ENCODE measurements around the gene SMCHD1. TPM values are rescaled to one million over a fixed set of nuclear protein-coding genes. Genes with fewer than 3 reads are reported as not detected.
A peak's percentile ranks its signal among the peaks of the same experiment; 100 is the strongest.
"Not testable (repeated sequence)": the region's sequence is repeated elsewhere in the genome, so short reads cannot be mapped to it uniquely, and the experiment has no call there.

Gene SMCHD1
- total RNA-seq, 1 experiment from 2014 or later, result 61.0 TPM

DNA sequence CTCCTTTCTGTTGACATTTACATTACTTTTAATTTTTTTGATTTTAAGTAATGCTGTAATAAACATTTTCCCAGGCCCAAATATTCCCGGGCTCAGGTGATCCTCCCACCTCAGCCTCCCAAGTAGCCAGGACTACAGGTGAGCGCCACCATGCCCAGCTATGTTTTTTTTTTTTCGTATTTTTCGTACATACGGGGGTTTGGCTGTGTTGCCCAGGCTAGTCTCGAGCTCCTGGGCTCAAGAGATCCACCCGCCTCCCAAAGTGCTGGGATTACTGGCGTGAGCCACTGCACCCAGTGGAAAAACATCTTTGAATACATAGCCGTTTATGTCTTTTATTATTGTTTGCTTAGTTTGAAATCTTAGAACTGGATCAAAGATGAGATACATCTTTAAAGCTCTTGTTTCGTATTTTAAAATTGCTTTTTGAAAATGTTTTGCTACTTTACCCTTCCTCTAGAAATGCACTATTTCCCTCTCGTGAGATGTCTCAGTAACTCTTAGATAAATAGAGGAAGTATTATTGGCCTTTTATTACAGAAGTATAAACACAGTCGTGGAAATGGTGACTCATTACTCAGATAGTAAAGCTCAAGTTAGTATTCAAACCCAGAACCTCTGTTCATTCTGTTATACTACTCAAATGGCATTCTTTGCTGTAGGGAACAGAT lies 2.4 kb downstream of the SMCHD1 start:
- Histone ChIP-seq H3F3A (ENCODE audit: low read length, unreplicated experiment) (peaks cover 3% of the 10 kb centered on the region), H3K9me2 (replicated peaks; ENCODE audit: low read length) (no peaks in the 10 kb centered on the region), H3K4me1 (ENCODE audit: insufficient read depth, low read length) (peaks cover 34% of the 10 kb centered on the region), H3K27ac (ENCODE audit: low read length) (peak overlapping the region; percentile 78), H3K79me2 (ENCODE audit: low read length) (peaks cover 71% of the 10 kb centered on the region), H3K36me3 (ENCODE audit: low read depth, low read length) (no peaks in the 10 kb centered on the region), H3K9ac (ENCODE audit: low read length) (peak overlapping the region; percentile 88), H3K9me3 (ENCODE audit: low read length) (no peaks in the 10 kb centered on the region), H3K27me3 (ENCODE audit: low read length) (no peaks in the 10 kb centered on the region), H3K4me2 (ENCODE audit: low read length) (peak overlapping the region; percentile 92), H2AFZ (ENCODE audit: low read length) (no peak overlapping the region), H4K20me1 (ENCODE audit: low read length) (peaks cover 37% of the 10 kb centered on the region), H3K4me3 (ENCODE audit: low read length) (peak overlapping the region; percentile 87)
- intact Hi-C loops (cut with micrococcal nuclease), result loop anchor here (1.0 to 10.0 kb wide), 6 partner anchors 25 to 589 kb away; partner anchors contain the start of genes LPIN2, METTL4, MYL12A and NDC80
- DNase-seq, result peak; percentile 89
- BruUV-seq (replicated peaks), result no TSS peak
- ChIA-PET POLR2A (ENCODE audit: unreplicated experiment) (interaction anchor here (0.5 to 1.2 kb wide), 7 partner anchors 25 to 608 kb away, joined by 3 to 9 read pairs (median 5); no protein-coding TSS in a partner anchor), CTCF (interaction anchor here (0.6 to 1.2 kb wide), 2 partner anchors 21 to 84 kb away, joined by 3 to 4 read pairs; no protein-coding TSS in a partner anchor)
- ATAC-seq, result peak; percentile 42
- TF ChIP-seq EZH2phosphoT487 (IDR thresholded peaks at IDR 0.05; ENCODE audit: borderline replicate concordance, low read length), result 0 out of 2 replicates have a peak, but pooled peaks have one; percentile 25
- TF ChIP-seq, protein P1, sequence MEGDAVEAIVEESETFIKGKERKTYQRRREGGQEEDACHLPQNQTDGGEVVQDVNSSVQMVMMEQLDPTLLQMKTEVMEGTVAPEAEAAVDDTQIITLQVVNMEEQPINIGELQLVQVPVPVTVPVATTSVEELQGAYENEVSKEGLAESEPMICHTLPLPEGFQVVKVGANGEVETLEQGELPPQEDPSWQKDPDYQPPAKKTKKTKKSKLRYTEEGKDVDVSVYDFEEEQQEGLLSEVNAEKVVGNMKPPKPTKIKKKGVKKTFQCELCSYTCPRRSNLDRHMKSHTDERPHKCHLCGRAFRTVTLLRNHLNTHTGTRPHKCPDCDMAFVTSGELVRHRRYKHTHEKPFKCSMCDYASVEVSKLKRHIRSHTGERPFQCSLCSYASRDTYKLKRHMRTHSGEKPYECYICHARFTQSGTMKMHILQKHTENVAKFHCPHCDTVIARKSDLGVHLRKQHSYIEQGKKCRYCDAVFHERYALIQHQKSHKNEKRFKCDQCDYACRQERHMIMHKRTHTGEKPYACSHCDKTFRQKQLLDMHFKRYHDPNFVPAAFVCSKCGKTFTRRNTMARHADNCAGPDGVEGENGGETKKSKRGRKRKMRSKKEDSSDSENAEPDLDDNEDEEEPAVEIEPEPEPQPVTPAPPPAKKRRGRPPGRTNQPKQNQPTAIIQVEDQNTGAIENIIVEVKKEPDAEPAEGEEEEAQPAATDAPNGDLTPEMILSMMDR (conservative IDR thresholded peaks at IDR 0.05; ENCODE audit: low read depth, low read length), result no peak

DNA sequence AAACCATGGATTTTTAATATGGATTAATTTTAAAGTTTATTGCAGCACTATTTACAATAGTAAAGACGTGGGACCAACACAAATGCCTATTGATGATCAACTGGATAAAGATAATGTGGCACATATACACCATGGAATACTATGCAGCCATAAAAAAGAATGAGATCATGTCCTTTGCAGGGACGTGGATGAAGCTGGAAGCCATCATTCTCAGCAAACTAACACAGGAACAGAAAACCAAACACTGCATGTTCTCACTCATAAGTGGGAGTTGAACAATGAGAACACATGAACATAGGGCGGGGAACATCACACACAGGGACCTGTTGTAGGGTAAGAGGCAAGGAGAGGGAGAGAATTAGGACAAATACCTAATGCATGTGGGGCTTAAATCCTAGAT lies 5.3 kb downstream of the SMCHD1 start:
- intact Hi-C loops (cut with micrococcal nuclease); H3K9me3 ChIP-seq (ENCODE audit: low read length); H3K36me3 ChIP-seq (ENCODE audit: low read depth, low read length); ATAC-seq; H3K9me2 ChIP-seq (replicated peaks; ENCODE audit: low read length); CTCF ChIA-PET; POLR2A ChIA-PET (ENCODE audit: unreplicated experiment); H3K4me3 ChIP-seq (ENCODE audit: low read length); DNase-seq; H2AFZ ChIP-seq (ENCODE audit: low read length); H3K4me2 ChIP-seq (ENCODE audit: low read length); BruUV-seq (replicated peaks); H3K27ac ChIP-seq (ENCODE audit: low read length); H3K27me3 ChIP-seq (ENCODE audit: low read length); H3K9ac ChIP-seq (ENCODE audit: low read length); H3F3A ChIP-seq (ENCODE audit: low read length, unreplicated experiment): not testable (repeated sequence)
- peaks cover 59% of the 10 kb centered on the region for H4K20me1 ChIP-seq (ENCODE audit: low read length)
- H3K79me2 ChIP-seq (ENCODE audit: low read length), result peaks cover 98% of the 10 kb centered on the region
- H3K4me1 ChIP-seq (ENCODE audit: insufficient read depth, low read length), result peaks cover 19% of the 10 kb centered on the region

DNA sequence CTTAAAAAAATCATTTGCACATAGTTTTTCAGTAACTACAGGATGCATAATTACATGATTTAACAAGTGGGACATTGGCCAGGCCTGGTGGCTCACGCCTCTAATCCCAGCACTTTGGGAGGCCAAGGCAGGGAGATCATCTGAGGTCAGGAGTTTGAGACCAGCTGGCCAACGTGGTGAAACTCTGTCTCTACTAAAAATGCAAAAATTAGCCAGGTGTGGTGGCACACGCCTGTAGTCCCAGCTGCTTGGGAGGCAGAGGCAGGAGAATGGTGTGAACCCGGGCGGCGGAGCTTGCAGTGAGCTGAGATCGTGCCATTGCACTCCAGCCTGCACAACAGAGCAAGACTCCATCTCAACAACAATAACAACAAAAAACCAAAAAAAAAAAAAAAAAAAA lies 6.8 kb downstream of the SMCHD1 start:
- CTCF ChIA-PET; POLR2A ChIA-PET (ENCODE audit: unreplicated experiment); H2AFZ ChIP-seq (ENCODE audit: low read length); H3K9ac ChIP-seq (ENCODE audit: low read length); H3K4me3 ChIP-seq (ENCODE audit: low read length); H3K9me2 ChIP-seq (replicated peaks; ENCODE audit: low read length); H3K9me3 ChIP-seq (ENCODE audit: low read length); intact Hi-C loops (cut with micrococcal nuclease); H3F3A ChIP-seq (ENCODE audit: low read length, unreplicated experiment); ATAC-seq; BruUV-seq (replicated peaks); H3K4me2 ChIP-seq (ENCODE audit: low read length); H3K27me3 ChIP-seq (ENCODE audit: low read length); DNase-seq; H3K27ac ChIP-seq (ENCODE audit: low read length): not testable (repeated sequence)
- Histone ChIP-seq H4K20me1 (ENCODE audit: low read length) (peaks cover 48% of the 10 kb centered on the region), H3K79me2 (ENCODE audit: low read length) (peaks cover 98% of the 10 kb centered on the region), H3K4me1 (ENCODE audit: insufficient read depth, low read length) (peaks cover 19% of the 10 kb centered on the region), H3K36me3 (ENCODE audit: low read depth, low read length) (peaks cover 16% of the 10 kb centered on the region)

DNA sequence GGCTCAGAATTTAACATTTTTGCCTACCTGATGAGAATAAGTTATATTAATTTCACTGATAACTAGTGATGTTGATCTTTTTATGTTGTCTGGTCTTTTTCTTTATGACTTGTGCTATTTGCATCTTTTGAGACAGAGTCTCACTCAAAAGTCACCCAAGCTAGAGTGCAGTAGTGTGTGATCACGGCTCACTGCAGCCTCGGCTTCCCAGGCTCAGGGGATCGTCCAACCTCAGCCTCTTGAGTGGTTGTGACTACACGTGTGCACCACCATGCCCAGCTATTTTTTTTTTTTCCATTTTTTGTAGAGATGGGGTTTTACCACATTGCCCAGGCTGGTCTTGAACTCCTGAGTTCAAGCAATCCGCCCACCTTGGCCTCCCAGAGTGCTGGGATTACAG lies 7.5 kb downstream of the SMCHD1 start:
- DNase-seq (no peak), ATAC-seq (no peak)
- Histone ChIP-seq H3F3A (ENCODE audit: low read length, unreplicated experiment) (peaks cover 3% of the 10 kb centered on the region), H3K36me3 (ENCODE audit: low read depth, low read length) (peaks cover 19% of the 10 kb centered on the region), H2AFZ (ENCODE audit: low read length) (no peak overlapping the region), H3K9ac (ENCODE audit: low read length) (no peak overlapping the region), H3K9me2 (replicated peaks; ENCODE audit: low read length) (no peaks in the 10 kb centered on the region), H3K4me2 (ENCODE audit: low read length) (no peak overlapping the region), H3K4me3 (ENCODE audit: low read length) (no peak overlapping the region), H3K9me3 (ENCODE audit: low read length) (no peaks in the 10 kb centered on the region), H3K27me3 (ENCODE audit: low read length) (no peaks in the 10 kb centered on the region), H3K79me2 (ENCODE audit: low read length) (peaks cover 94% of the 10 kb centered on the region), H3K27ac (ENCODE audit: low read length) (no peak overlapping the region), H3K4me1 (ENCODE audit: insufficient read depth, low read length) (peaks cover 13% of the 10 kb centered on the region), H4K20me1 (ENCODE audit: low read length) (peaks cover 43% of the 10 kb centered on the region)
- ChIA-PET CTCF (no interaction called here), POLR2A (ENCODE audit: unreplicated experiment) (no interaction called here)
- TF ChIP-seq EZH2phosphoT487 (IDR thresholded peaks at IDR 0.05; ENCODE audit: borderline replicate concordance, low read length), result no peak
- TF ChIP-seq, protein P1 (conservative IDR thresholded peaks at IDR 0.05; ENCODE audit: low read depth, low read length), result no peak
- no peak for TF ChIP-seq EZH2 (IDR thresholded peaks at IDR 0.05; ENCODE audit: low read length, unreplicated experiment)
- BruUV-seq (replicated peaks), result no TSS peak
- intact Hi-C loops (cut with micrococcal nuclease), result no loop called here
